GM12872 (cell line): ENCODE data around the gene TCTN2.

Experiments
- CTCF ChIP-seq: IDR thresholded peaks from 3 replicates; pipeline ENCODE4 v1.5.1; 2011; ENCODE audit warnings: low read depth, mild to moderate bottlenecking, low read length, moderate library complexity; ENCODE audit not compliant: insufficient read depth

The TCTN2 gene

GRCh38 chr12:123686636-123687190 lies 15.8 kb downstream of the TCTN2 start:
- TF ChIP-seq CTCF: no peak

GRCh38 chr12:123690191-123690840 lies 19.4 kb downstream of the TCTN2 start:
- no peak for TF ChIP-seq CTCF

GRCh38 chr12:123696207-123696606 lies 25.3 kb downstream of the TCTN2 start:
- TF ChIP-seq CTCF: no peak

- no peak for TF ChIP-seq CTCF
Observed at GRCh38 chr12:123696646-123697045, 25.7 kb downstream of the TCTN2 start.

- TF ChIP-seq CTCF: no peak
Observed at GRCh38 chr12:123705935-123706334, 35.0 kb downstream of the TCTN2 start.

- TF ChIP-seq CTCF: no peak
Observed at GRCh38 chr12:123707466-123707865, 36.6 kb downstream of the TCTN2 start.

- TF ChIP-seq CTCF: no peak
Observed at GRCh38 chr12:123712780-123713319, 41.9 kb downstream of the TCTN2 start.
